ENCODE data around the gene ORAI1. TPM values are rescaled to one million over a fixed set of nuclear protein-coding genes. Genes with fewer than 3 reads are reported as not detected.
"Not testable (repeated sequence)": the region's sequence is repeated elsewhere in the genome, so short reads cannot be mapped to it uniquely, and the experiment has no call there.

Gene ORAI1
- total and polyA plus RNA-seq, 3 donors from 2014 or later: 30.3 to 70.7 (median 46.8) TPM

DNA sequence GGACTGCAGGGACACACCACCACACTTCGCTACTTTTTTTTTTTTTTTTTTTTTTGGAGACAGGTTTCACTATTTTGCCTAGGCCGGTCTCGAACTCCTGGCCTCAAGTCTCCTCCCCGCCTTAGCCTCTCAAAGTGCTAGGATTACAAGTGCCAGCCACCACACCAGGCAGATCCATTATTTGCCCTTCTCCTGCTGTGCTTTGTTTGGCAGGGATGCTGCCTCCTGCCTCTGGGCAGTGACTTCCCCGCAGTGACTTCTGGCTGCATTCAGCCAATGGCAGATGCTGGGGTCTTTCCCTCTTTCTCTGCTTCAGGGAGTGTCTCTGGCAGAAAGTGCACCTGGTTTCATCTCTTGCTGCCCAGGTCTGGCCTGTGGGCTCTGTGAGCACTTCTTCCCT lies 49.9 kb downstream of the ORAI1 start:
- WGBS, 2 donors: 91 to 92% methylated on average over 5 of the region's 5 CpGs
- peaks cover 7% of the 10 kb centered on the region for H3K4me1 ChIP-seq
- intact Hi-C loops (cut with DNase I; ENCODE audit: low total_unique reads): no loop called here
- H3K9me3 ChIP-seq: no peaks in the 10 kb centered on the region
- TF ChIP-seq, protein P1, sequence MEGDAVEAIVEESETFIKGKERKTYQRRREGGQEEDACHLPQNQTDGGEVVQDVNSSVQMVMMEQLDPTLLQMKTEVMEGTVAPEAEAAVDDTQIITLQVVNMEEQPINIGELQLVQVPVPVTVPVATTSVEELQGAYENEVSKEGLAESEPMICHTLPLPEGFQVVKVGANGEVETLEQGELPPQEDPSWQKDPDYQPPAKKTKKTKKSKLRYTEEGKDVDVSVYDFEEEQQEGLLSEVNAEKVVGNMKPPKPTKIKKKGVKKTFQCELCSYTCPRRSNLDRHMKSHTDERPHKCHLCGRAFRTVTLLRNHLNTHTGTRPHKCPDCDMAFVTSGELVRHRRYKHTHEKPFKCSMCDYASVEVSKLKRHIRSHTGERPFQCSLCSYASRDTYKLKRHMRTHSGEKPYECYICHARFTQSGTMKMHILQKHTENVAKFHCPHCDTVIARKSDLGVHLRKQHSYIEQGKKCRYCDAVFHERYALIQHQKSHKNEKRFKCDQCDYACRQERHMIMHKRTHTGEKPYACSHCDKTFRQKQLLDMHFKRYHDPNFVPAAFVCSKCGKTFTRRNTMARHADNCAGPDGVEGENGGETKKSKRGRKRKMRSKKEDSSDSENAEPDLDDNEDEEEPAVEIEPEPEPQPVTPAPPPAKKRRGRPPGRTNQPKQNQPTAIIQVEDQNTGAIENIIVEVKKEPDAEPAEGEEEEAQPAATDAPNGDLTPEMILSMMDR (IDR thresholded peaks at IDR 0.05): no peak
- TF ChIP-seq POLR2A (IDR thresholded peaks at IDR 0.05): no peak
- H3K36me3 ChIP-seq (ENCODE audit: low read depth, missing control alignments): no peaks in the 10 kb centered on the region
- no peak overlapping the region for H3K4me3 ChIP-seq
- no peak overlapping the region for H3K27ac ChIP-seq
- no peaks in the 10 kb centered on the region for H3K27me3 ChIP-seq
- no peak for DNase-seq

DNA sequence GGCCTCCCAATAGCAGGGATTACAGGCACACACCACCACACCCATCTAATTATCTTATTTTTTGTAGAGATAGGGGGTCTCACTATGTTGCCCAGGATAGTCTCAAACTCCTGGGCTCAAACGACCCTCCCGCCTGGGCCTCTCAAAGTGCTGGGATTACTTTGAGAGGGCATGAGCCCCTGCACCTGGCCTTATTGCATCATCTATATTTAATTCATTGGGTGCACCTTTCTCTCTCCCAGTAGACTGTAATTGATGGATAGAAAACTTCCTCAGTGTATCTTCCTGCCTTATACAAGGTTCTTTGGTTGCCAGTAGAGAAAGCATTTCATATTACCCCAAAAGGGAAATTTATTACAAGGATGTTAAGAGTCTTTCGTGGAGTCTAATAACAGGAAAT lies 52.0 kb downstream of the ORAI1 start:
- no peak overlapping the region for H3K27ac ChIP-seq
- H3K4me1 ChIP-seq: no peaks in the 10 kb centered on the region
- no peaks in the 10 kb centered on the region for H3K9me3 ChIP-seq
- intact Hi-C loops (cut with DNase I; ENCODE audit: low total_unique reads): no loop called here
- TF ChIP-seq, protein P1 (IDR thresholded peaks at IDR 0.05): no peak
- TF ChIP-seq POLR2A (IDR thresholded peaks at IDR 0.05): no peak
- DNase-seq: no peak
- no peaks in the 10 kb centered on the region for H3K27me3 ChIP-seq
- H3K4me3 ChIP-seq: no peak overlapping the region
- H3K36me3 ChIP-seq (ENCODE audit: low read depth, missing control alignments): no peaks in the 10 kb centered on the region
- WGBS, 2 donors: 83 to 91% methylated on average over 3 of the region's 3 CpGs

DNA sequence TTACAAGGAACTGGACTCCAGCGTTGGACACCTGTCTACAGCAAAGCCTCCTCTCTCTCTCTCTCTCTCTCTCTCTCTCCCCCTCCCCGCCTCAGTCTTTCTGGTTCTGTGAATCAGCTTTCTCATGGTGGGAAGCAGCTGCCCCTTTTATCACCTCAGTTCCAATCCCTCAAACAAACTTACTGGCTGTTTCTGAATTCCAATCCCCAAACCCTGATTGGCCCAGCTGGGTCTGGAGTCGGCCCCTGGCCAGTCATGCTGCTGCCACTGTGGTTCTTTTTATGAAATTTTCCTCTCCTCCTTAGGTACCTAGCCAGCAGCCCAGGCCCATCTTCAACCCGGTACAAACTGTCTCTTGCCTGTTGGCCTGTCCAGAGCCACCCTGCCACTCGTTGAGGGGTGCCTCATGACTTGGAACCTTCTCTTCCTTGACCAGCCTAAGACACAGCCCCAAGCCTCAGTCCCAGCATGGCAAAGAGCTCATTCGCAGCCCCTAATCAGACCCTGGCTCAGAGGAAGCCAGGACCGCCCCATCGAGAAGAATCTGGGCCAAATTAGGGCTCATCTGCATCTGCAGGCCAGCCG lies 52.5 kb downstream of the ORAI1 start:
- Histone ChIP-seq H3K27me3 (no peaks in the 10 kb centered on the region), H3K36me3 (ENCODE audit: low read depth, missing control alignments) (no peaks in the 10 kb centered on the region), H3K4me3 (no peak overlapping the region), H3K9me3 (no peaks in the 10 kb centered on the region), H3K4me1 (no peaks in the 10 kb centered on the region), H3K27ac (no peak overlapping the region)
- intact Hi-C loops (cut with DNase I; ENCODE audit: low total_unique reads): no loop called here
- no peak for DNase-seq
- no peak for TF ChIP-seq POLR2A (IDR thresholded peaks at IDR 0.05)
- TF ChIP-seq, protein P1 (IDR thresholded peaks at IDR 0.05): no peak
- WGBS, 2 donors: 71 to 79% methylated on average over 9 of the region's 9 CpGs

DNA sequence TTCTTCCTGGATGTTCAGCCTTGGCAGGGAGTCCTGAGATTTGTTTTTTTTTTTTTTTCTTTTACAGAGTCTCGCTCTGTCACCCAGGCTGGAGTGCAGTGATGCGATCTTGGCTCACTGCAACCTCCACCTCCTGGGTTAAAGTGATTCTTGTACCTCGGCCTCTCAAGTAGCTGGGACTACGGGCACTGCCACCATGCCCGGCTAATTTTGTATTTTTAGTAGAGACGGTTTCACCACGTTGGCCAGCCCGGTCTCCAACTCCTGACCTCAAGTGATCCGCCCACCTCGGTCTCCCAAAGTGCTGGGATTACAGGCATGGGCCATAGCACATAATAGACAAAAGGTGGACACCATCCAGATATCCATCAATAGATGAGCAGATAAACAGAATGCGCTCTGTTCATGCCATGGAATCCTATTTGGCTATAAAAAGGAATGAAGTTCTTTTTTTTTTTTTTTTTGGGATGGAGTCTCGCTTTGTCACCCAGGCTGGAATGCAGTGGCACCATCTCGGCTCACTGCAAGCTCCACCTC lies 53.4 kb downstream of the ORAI1 start:
- not testable (repeated sequence) for H3K27me3 ChIP-seq; H3K36me3 ChIP-seq (ENCODE audit: low read depth, missing control alignments); H3K4me1 ChIP-seq; H3K4me3 ChIP-seq; DNase-seq; H3K27ac ChIP-seq; H3K9me3 ChIP-seq
- 88 to 96% methylated on average over 10 to 13 of the region's 13 CpGs for WGBS, 2 donors
- intact Hi-C loops (cut with DNase I; ENCODE audit: low total_unique reads): loop anchor here (5.0 to 10.0 kb wide), 2 partner anchors 127 to 185 kb away; no protein-coding TSS in a partner anchor

DNA sequence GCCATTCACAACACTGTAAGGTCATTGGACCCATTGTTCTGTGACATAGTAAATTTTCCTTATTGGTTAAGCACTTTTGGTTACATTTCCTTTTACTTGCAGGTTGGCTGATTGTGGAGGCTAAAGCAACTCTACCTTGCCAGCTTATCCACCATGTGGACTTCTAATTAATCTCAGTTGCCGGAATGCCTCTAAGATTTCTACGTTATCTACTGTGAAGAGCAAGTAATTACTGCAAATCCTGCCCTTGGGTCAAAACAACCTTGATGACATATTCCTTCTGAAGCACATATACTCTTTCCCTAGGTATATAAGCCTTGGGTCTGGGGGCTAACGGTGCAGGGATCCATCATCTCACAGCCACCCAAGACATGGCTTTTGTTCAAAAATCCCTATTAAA lies 62.6 kb downstream of the ORAI1 start:
- no peak overlapping the region for H3K4me3 ChIP-seq
- no peaks in the 10 kb centered on the region for H3K27me3 ChIP-seq
- WGBS, 2 donors: 66 to 73% methylated on average over 3 of the region's 3 CpGs
- no peaks in the 10 kb centered on the region for H3K36me3 ChIP-seq (ENCODE audit: low read depth, missing control alignments)
- H3K27ac ChIP-seq: no peak overlapping the region
- intact Hi-C loops (cut with DNase I; ENCODE audit: low total_unique reads): loop anchor here (10.0 kb wide), 1 partner anchor 194 kb away; no protein-coding TSS in a partner anchor
- H3K4me1 ChIP-seq: no peaks in the 10 kb centered on the region
- no peaks in the 10 kb centered on the region for H3K9me3 ChIP-seq
- DNase-seq: no peak
- no peak for TF ChIP-seq POLR2A (IDR thresholded peaks at IDR 0.05)
- TF ChIP-seq, protein P1 (IDR thresholded peaks at IDR 0.05): no peak

Measured in testis (tissue), 3 donors.